GM21619 (cell line): Measurements from ENCODE around the gene RNLS.
"Not testable (repeated sequence)": the region's sequence is repeated elsewhere in the genome, so short reads cannot be mapped to it uniquely, and the experiment has no call there.

Experiments used
- ATAC-seq: cut with Tn5 transposase; IDR thresholded peaks from one replicate; pipeline ENCODE4 v1.9.1; 2021; ENCODE audit not compliant: unreplicated experiment

Gene RNLS

DNA sequence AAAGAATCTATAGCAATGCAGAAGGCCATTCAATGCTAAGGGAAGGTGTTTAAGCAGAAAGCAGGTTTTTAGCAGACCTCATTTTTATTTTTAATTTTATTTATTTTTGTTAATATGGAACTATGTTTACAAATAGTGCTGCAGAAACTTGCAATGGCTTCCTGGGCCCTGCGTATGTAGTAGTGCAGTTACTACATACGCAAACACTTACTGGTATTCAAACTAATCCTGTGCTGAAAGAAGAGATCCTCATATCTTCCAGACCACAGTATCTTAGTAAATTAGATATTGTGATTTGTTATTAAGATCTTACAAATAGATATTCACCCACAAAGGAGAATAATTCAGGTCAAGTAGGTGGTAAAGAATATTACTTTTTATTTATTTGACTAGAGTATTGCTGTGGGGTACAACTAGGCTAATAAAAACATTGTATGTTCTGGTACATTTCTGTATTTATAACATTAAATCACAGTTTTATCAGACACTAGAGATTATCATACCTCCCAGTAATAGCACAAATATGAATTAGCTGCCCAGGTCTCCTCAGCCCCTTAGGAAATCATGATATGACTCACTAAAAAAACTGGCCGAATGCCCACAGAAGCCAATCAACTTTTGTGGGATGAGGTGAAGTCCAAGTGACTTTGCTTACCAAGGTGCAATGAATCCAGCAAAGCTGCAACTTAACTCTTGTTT, 57.6 kb downstream of the RNLS start:
- no peak for ATAC-seq

DNA sequence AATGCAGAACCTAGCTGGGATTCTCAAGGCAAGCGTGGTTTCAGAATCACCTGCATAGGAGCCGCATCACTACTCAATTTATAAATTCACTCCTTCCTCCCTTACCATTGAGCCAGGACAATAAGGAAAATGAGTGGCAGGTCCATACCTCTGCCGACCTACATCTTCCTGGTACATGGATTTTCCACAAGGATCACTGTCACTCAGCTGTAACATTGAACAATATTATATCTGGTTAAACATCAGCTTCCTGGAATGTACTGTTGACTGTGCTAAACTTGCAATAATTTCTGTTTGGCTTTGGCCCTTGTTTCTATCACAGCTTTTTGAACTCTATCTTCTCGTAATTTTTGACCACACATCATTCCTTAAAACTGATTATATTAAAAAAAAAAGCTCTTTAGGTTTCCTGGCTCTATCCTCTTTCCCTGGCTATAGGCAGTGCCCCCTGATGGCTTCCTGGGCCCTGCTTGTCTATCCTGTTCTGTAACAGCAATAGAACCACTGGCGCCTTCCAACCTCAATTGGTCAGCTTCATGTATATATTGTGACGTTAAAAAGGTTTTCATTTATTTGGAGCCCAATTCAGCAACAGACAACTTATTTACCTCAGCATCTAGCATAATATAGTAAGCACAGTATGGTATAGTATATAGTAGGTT, 59.2 kb downstream of the RNLS start:
- no peak for ATAC-seq

DNA sequence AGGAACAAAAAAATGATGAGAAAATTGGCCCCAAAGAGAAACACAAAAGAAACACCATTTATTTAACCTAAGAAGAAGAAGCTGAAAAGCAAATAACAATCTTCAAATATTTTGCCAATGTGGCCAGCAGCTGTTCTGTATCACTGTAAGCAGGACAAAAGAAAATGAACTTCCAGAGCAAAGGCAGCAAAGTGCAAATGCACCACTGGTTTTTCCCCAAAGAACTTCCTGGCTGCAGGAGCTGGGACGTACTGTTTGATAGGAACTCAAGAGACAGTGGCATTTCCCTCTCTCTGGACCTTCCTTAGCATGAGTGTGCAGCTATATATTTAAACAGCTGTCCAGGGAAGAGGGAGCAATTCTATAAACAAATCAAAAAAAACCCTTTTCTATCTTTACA, 60.4 kb downstream of the RNLS start:
- ATAC-seq: no peak

DNA sequence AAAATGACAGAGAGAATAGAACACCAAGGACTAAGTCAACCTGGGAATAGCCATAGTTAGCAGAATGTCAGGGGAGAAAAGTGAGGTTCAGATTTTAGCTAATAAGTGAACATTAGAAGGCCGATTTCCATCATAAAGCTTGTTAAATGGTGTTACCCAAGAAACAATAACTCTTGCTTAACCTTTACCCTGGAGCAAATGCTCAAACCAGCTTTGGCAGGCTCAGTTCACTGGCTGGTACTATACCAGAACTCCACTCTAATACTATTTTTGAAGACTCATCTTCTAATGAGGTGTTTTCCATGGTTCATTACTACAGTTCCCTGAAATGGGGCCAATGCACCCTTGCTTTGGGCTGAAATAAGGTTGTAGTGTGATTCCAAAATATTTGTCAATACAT, 61.3 kb downstream of the RNLS start:
- ATAC-seq: no peak

DNA sequence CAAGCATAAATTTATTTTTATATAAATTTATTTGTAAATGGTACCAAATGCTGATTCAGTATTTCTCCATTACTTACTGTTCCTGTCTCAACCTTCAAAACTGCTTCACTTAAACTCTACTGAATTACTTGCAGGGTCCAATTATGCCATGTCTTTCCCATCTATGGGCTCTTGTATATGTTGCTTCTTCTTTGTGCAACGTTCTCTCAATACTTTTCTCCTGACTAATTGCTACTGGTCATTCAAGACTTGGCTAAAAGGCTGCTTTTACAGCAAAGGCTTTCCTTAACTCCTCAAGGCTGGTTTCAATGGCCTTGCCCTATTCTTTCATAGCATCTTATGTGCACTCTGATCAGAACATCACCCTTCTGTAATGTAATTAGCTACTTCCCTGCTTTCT, 67.9 kb downstream of the RNLS start:
- ATAC-seq: no peak

DNA sequence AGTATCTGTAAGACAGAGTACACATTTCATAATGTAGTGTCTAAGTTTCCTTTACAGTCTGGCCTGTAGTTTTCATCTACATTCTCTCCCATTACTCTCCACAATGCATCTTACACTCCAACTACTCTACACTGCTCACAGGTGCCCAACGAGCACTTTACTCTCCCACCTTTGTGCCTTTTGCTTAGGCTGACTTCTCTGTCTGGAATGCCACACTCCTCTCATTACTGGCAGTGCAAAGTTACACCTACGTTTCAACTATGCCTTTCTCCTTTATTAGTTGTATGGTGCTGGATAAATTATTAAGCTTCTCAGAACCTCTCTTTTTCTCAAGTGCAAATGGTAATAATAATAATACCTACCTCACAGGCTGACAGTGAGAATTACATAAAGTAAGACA, 70.5 kb downstream of the RNLS start:
- no peak for ATAC-seq

DNA sequence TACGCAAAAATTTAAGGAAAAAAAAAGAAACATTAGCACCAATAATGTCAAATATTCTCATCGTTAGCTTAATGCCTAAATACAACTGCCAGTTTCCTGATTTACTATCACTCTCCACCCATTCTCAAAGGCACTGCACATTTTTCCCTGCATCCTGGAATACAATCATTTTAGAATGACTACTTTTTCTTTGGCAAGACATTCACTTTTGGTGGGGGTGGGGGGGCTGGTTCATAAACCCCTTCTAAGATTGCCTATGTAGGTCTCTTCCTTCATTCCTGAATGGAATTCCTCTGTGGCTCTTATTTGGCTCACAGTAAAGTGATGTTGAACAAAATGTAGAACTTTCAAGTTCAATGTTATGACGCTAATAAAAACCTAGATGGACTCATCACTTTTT, 74.3 kb downstream of the RNLS start:
- ATAC-seq: no peak

DNA sequence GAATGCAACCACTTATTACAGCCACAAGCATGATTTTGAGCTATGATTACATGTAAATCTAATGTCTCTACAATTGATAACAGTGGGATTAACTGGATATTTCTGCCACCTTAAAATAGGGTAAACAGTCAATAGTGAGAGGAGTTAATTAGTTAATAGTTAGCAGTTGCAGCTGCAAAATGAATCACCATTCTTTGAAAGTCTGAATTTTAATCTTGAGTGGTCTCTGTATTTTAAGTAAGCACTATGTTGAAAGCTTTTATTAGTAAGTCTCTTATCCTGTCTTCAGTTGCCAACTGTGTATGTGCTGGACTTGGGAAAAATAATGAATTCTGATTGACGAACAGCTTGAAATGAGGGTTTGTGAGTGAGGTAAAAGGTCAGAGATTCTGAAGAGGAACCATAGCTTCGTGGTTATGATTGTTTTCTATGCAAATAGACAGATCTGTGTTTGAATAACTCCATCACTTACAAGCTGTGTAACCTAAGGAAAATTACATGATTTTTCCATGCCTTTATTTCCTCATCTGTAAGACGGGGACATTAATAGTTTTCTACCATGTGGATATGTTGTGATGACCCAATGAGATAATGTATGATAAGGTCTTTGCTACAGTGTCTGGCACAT, 75.2 kb downstream of the RNLS start:
- no peak for ATAC-seq

DNA sequence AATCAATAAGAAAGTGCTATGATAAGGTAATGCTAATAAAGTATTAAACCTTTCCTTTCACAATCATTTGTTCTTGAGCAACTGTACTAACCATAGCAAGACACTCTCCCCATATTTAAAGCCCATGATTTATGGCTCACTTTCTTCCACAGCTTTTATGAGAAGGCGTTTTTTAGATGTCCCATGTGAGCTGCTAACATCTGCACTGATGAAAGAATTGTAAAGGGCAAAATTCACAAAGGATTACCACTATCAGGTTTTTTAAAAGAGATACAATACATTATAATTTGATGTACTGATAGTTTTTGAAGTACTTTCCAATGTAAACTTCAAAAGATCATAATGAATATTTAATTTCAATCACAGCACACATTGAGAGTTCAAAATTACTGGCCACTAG, 75.7 kb downstream of the RNLS start:
- ATAC-seq: no peak

DNA sequence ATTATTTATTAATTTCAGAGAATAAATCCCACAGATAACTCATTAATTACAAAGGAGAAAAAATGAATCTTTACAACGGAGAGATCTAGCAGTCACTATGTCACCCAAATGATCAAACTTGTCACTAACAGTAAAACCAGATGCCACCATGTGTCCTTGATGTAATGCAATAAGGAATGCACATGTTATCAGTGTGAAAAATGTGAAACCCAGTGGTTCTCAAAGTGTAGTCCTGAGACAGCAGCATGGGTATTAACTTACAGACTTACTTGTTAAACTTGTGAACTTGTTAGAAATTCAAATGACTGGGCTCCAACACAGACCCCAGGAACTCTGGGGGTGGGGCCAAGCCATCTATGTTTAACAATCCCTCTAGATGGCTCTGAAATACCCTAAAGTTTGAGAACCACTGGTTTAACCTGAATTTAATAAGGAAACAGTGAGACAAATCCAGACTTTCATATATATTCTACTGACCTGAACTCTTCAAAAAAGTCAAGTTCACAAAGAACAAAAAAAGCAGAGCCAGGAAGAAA, 77.4 kb downstream of the RNLS start:
- ATAC-seq: no peak

DNA sequence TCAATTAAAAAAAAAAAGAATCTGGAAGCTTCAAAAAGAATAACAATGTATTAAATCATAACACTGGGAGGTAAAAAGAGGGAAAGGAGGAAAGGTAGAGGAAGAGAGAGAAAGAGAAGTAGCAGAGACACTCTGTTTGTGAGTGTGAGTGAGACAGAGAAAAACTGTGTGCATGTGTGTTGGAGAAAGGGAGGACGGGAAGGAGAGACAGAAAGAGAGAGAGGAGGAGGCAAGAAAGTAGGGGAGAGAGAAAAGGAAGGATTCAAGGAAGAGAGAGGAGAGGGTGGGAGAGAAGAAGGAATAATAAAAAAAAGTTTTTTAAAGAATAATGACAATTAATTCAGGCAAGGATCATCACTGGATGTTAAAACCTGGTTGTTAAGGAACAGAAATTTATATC, 77.9 kb downstream of the RNLS start:
- ATAC-seq: no peak

DNA sequence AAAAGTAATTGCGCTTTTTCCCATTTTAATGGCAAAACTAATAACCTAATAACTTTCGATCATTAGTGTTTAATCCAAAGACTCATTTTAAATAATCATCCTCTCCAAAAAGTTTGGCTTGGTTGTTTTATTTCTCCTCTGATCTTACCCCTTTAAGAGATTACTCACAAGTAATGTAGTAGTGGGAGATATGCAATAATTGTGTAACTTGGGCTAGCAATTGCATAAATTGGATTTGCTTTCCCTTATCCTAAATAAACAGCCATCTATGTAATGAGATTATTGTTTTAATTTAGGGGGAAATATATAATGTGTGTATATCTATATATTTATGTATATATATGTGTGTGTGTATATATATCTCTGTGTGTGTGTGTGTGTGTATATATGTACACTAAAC, 82.5 kb downstream of the RNLS start:
- no peak for ATAC-seq

DNA sequence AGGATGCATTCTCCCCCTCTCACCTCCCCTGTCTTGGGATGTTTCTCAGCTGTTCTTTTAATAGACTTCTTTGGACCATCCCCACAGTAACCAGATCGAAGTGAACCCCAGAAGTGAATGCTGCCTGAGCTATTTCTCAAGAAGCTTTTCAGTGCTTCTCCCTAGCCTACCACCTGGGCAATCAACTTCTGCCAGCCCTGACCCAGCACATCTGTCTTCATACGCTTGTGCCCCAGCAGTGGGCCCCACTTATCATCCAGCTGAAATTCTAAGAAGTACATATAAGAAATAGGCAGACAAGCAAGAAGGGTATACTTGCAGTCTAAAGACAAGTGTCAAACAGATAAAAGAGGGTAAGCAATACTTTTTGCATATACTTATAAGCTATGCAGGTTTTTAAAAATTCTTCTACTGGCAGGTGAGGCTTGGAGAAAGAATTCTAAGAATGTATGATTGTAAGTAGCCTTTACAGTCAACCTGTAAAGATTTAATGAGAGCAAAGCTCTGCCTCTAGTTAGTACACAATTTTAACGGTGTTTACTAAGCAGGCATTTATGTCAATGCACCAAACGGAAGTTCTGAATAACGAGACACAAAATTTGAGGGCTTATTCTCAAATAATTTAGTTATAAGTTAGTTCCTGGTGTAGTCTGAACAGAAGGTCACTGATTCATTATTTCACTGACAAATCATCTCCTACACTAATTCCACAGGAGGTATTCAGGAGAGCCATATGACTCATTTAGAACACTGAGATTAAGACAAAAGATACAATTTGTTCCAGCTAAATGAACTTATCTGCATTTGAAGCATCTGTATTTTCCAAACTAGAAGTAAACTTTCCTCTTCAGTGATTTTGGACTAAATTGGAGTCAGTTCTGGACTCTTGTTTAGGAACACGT, 83.3 kb downstream of the RNLS start:
- no peak for ATAC-seq

DNA sequence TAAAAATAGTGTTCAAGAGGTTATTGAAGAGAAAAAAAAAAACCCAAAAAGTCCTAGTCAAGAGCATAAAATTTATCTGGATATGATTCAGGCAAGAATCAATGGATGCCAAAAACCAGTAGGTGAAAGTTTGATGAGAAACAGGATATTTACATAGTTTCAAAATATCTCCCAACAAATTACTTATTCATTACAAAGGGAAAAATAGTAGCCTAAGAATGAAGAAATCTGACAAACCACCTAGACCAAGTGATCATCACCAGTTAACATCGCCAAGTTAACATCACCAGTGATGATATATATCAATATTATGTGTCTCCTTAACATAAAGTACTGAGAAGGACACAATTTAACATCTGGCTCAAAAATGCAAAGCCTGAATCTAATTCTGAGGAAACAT, 85.2 kb downstream of the RNLS start:
- no peak for ATAC-seq

DNA sequence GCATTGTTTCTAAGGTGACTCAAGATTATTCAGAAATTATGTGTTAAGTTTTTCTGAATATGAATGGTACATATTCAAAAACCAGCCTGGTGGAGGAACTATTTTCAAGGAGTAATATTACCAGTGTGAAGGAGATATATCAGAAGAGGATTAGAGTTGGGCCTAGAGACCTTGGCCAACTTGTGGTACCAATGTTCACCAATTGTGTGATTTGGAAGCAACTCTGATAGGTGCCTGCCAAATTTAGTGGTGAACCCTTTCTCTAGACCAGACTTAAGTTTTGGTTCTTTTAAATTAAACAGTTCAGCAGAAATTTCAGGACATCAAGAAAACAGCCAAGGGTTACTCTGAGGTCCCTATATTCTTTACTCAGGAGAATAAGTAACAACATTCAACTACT, 88.6 kb downstream of the RNLS start:
- no peak for ATAC-seq

DNA sequence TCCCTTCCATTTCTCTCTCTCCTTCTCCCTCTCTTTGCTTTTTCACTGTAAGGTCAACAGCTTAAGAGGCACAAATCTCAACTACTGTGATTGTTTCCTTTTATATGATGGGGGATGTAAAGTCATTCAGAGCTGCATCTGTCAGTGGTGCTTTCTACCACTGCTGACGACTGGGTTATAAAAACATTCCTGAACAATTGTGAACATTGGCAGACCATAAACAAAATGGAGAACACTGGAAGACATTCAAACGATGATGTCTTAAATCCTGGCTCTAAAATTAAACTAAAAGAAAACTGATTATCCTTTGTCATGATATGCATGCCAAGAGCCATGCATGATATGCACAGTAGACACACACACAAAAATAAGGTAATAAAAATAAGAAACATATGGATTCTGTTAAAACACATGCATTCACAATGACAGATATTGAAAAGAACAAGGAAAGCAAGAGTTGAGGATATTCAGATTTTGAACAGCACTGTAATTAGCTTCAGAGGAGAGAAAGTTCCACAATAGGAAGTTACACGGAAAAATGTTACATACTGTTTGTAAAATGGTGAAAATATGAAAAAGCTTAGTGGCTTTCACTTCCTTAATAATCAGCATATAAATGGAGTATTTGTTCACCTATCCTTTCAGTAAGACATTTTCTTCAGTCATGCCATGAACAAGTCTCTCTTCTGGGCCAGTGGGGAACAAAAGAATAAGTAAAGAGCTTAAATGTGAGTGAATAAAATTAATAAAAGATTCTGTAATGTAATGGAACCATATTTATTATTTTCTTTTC, 89.2 kb downstream of the RNLS start:
- no peak for ATAC-seq

DNA sequence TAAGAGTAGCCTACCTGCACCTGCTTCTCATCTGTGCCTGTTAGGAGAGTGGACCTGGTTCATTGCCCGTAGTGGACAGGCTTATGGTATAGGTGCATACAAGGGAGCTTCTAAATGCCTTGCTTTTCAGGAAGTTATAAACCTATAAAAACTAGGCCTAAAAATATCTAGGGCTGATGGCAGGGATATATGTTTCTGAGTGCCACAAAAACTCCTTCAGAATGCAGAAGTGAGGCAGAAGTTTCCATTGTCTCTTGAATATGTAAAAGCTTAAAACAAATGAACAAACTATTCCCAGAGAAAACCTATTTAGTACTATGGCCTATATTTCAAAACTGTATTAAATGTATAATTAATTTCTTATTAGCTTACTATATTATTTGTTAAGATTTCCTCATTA, 91.8 kb downstream of the RNLS start:
- ATAC-seq: no peak

DNA sequence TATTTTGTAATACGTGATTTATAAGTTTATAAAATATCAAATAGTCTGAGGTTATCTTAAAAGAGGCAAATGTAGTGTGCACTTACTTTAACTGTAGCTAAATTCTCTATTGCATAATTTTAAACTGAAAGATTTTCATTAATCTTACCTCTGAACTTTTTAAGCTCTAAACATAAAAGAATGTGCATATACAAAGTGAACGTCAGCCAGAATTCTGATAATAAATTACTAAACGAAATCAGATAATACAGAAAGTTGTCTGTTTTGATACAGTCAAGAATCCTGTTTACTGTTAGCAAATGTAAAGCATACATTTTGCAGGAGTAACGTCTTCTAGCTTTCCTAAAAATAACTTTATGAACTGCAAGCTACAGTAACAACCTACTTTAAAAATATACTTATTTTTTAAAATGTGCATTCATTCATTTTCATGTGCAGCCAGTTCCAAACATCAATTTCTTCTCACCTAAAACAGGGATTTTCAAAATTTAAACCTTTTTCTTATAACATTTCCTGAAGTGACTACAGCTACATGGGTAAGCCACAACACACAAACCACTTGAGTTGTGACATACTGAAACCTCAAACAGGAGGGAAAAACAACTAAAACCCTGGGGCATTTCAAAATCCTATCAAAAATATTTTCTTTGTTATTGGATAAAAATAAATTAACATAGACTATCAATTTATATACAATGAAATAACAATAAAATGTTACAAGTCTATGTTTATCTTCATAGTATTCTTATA, 92.7 kb downstream of the RNLS start:
- no peak for ATAC-seq

DNA sequence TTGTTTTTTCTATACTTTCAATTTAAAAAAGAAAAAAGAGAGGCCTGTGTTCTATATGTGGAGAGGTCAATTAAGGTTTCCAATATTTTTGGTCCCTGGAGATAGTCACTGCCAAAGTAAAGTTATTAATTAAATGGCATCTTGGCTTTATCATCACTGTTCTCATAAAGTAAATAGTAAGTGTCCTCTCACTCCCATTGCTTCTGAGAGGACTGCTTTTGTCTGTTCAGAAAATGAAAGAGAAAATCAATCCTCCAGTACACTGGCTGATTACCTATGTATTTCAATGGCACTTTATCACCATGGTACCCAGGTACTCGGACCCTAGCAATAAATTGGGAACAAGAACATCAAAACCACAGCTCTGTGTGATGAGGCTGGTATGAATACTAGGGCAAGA, 94.0 kb downstream of the RNLS start:
- ATAC-seq: no peak

DNA sequence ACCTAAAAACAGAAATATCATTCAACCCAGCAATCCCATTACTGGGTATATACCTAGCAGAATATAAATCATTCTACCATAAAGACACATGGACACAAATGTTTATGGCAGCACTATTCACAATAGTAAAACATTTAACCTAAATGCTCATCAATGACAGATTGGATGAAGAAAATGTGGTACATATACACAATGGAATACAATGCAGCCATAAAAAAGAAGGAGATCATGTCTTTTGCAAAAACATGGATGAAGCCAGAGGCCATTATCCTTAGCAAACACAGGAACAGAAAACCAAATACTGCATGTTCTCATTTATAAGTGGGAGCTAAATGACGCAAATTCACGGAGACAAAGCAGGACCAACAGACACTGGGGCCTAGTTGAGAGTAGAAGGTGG, 96.3 kb downstream of the RNLS start:
- ATAC-seq: not testable (repeated sequence)
